22Rv1 (cell line): ENCODE data around the gene CACNA1C.
A peak's percentile ranks its signal among the peaks of the same experiment; 100 is the strongest.

Experiments
- H3K27ac ChIP-seq: fragments of 450-650 bp; 2 replicates; pipeline ENCODE4 v1.5.1; 2017
- CTCF ChIP-seq: fragments of 450-650 bp; IDR thresholded peaks from 2 replicates; pipeline ENCODE4 v1.5.1; 2017; ENCODE audit warnings: mild to moderate bottlenecking
- ZFX ChIP-seq: fragments of 450-650 bp; IDR thresholded peaks from 2 replicates; pipeline ENCODE4 v1.6.1; 2017; ENCODE audit warnings: antibody characterized with exemption, borderline replicate concordance

Gene CACNA1C

GRCh38 chr12:2051700-2052621 is 826 bp upstream of the CACNA1C start:
- no peak overlapping the region for H3K27ac ChIP-seq
- TF ChIP-seq CTCF = no peak
- no peak for TF ChIP-seq ZFX

- TF ChIP-seq ZFX (no peak), CTCF (no peak)
- no peak overlapping the region for H3K27ac ChIP-seq
Observed at GRCh38 chr12:2053691-2054090, 904 bp downstream of the CACNA1C start.

- no peak overlapping the region for H3K27ac ChIP-seq
- TF ChIP-seq CTCF (no peak), ZFX (no peak)
Observed at GRCh38 chr12:2054091-2055018, 1.6 kb downstream of the CACNA1C start.

- H3K27ac ChIP-seq = no peak overlapping the region
- TF ChIP-seq CTCF (peak; percentile 86), ZFX (no peak)
Observed at GRCh38 chr12:2057041-2057794, 4.4 kb downstream of the CACNA1C start.

- TF ChIP-seq ZFX (no peak), CTCF (no peak)
- no peak overlapping the region for H3K27ac ChIP-seq
Observed at GRCh38 chr12:2057795-2058408, 5.1 kb downstream of the CACNA1C start.

GRCh38 chr12:2058837-2059236 is 6.0 kb downstream of the CACNA1C start:
- no peak for TF ChIP-seq CTCF
- TF ChIP-seq ZFX = no peak
- no peak overlapping the region for H3K27ac ChIP-seq
